Transverse colon (tissue), 4 donors: ENCODE results near the gene KCNJ6. TPM values are rescaled to one million over a fixed set of nuclear protein-coding genes. Genes with fewer than 3 reads are reported as not detected.

Experiments
- DNase-seq: peaks from one replicate; pipeline ENCODE4 v3.0.0-alpha.2; 2019
- H3K27ac ChIP-seq, 4 donors: fragments of 200-600 bp; sonication (generic); 2 replicates each; pipeline ENCODE4 v1.5.1; 2016 to 2018; ENCODE audit warnings: inconsistent platforms in 4 of 4
- H3K27me3 ChIP-seq: fragments of 200-600 bp; sonication (generic); 2 replicates; pipeline ENCODE4 v1.5.1; 2017; ENCODE audit warnings: inconsistent platforms
- H3K36me3 ChIP-seq, 4 donors: fragments of 200-600 bp; sonication (generic); 2 replicates each; pipeline ENCODE4 v1.5.1; 2017 to 2019; ENCODE audit warnings: inconsistent platforms in 4 of 4
- H3K4me1 ChIP-seq, 4 donors: fragments of 200-600 bp; sonication (generic); 2 replicates each; pipeline ENCODE4 v1.5.1; 2017 to 2020; ENCODE audit warnings: inconsistent platforms in 4 of 4
- H3K4me3 ChIP-seq, 4 donors: fragments of 200-600 bp; sonication (generic); 1 replicate in 1 of 4; 2 replicates in 3 of 4; pipeline versions ENCODE4 v1.5.1 to v1.6.1; 2017 to 2019; ENCODE audit warnings: inconsistent platforms in 4 of 4
- H3K9me3 ChIP-seq, 2 donors: fragments of 200-600 bp; sonication (generic); 2 replicates each; pipeline ENCODE4 v1.5.1; 2017 to 2019; ENCODE audit warnings: inconsistent platforms in 2 of 2
- EP300 ChIP-seq: sonication (generic); formaldehyde crosslinking; IDR thresholded peaks from one replicate; pipeline ENCODE4 v1.6.1; 2017; ENCODE audit warnings: antibody characterized with exemption, low read depth
- POLR2A ChIP-seq: fragments of 450-650 bp; IDR thresholded peaks from one replicate; pipeline ENCODE4 v1.6.1; 2016; ENCODE audit warnings: antibody characterized with exemption, mild to moderate bottlenecking, moderate library complexity
- POLR2AphosphoS5 ChIP-seq, 3 donors: sonication (generic); formaldehyde crosslinking; IDR thresholded peaks; one replicate each; pipeline ENCODE4 v1.6.1; 2016; ENCODE audit warnings: antibody characterized with exemption in 3 of 3
- WGBS, 2 donors: methylation state at CpG; one replicate each; pipeline ENCODE4 v1.1.5; 2018; ENCODE audit warnings: low coverage in 1 of 2; 5-methylcytosine and 5-hydroxymethylcytosine counted together
- in situ Hi-C, 4 donors: fragments of 200-750 bp; cut with MboI; loops; one replicate each; pipeline versions ENCODE4 v1.15.0 to v1.15.1; 2017; ENCODE audit warnings: low sequenced_read_pairs in 3 of 4, low pct_ligation_motif_present in 1 of 4, low pct_unique_long_range_greater_than_20kb in 1 of 4
- intact Hi-C: fragments of 100-400 bp; cut with DNase I; formaldehyde crosslinking; loops from one replicate; pipeline ENCODE4 v1.15.1; 2023; ENCODE audit warnings: low total_unique reads
- total RNA-seq, 4 donors: library from RNA; depleted of rRNA; stranded (reverse); fragments of >200 nt; gene quantifications; one replicate each; pipeline ENCODE4 v1.1.0, GENCODE V29; 2016
- TF ChIP-seq, protein P1 (sequence below), 5 experiments: fragments of 200-600 bp in 3 of 5; fragments of 450-650 bp in 2 of 5; sonication (generic) in 3 of 5; IDR thresholded peaks; 1 replicate in 2 of 5; 2 replicates in 3 of 5; pipeline ENCODE4 v1.5.1; 2016 to 2017; ENCODE audit warnings: antibody characterized with exemption in 5 of 5, inconsistent platforms in 3 of 5, mild to moderate bottlenecking in 2 of 5, moderate library complexity in 1 of 5

KCNJ6 gene
- total RNA-seq, 4 donors from 2014 or later, result 0.14 to 0.16 TPM; not detected in 2

DNA sequence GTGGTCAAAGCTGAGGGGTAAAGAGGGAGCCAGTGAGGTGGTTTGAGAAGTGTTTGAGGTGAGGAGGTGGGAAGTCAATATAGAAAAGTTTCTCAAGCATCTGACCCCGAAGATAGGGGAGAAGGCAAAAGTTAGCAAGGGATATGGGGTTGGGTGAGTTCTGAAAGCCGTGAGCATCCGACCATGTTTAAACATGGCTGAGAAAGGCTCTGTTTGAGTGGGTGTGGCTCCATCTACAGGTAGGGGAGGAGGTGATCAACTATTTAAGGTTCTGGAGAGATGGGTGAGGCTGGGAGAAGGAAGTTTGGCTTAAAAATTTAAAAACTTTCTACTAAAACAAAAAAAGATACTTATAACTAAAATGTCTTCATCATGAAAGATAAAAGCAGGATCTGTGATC lies 273.8 kb downstream of the KCNJ6 start:
- 39 to 45% methylated on average over 3 of the region's 3 CpGs for WGBS, 2 donors
- H3K4me3 ChIP-seq, result no peak overlapping the region
- TF ChIP-seq, protein P1, sequence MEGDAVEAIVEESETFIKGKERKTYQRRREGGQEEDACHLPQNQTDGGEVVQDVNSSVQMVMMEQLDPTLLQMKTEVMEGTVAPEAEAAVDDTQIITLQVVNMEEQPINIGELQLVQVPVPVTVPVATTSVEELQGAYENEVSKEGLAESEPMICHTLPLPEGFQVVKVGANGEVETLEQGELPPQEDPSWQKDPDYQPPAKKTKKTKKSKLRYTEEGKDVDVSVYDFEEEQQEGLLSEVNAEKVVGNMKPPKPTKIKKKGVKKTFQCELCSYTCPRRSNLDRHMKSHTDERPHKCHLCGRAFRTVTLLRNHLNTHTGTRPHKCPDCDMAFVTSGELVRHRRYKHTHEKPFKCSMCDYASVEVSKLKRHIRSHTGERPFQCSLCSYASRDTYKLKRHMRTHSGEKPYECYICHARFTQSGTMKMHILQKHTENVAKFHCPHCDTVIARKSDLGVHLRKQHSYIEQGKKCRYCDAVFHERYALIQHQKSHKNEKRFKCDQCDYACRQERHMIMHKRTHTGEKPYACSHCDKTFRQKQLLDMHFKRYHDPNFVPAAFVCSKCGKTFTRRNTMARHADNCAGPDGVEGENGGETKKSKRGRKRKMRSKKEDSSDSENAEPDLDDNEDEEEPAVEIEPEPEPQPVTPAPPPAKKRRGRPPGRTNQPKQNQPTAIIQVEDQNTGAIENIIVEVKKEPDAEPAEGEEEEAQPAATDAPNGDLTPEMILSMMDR (IDR thresholded peaks at IDR 0.05), result no peak
- TF ChIP-seq EP300, result no peak
- TF ChIP-seq POLR2AphosphoS5 (IDR thresholded peaks at IDR 0.05), result no peak
- no peak for TF ChIP-seq POLR2A
- H3K4me1 ChIP-seq, result no peaks in the 10 kb centered on the region
- H3K9me3 ChIP-seq, result no peaks in the 10 kb centered on the region
- intact Hi-C loops, result no loop called here
- H3K27me3 ChIP-seq, result peaks cover 23% of the 10 kb centered on the region
- DNase-seq, result no peak
- H3K36me3 ChIP-seq, result no peaks in the 10 kb centered on the region
- H3K27ac ChIP-seq, result no peak overlapping the region
- in situ Hi-C loops, result no loop called here

DNA sequence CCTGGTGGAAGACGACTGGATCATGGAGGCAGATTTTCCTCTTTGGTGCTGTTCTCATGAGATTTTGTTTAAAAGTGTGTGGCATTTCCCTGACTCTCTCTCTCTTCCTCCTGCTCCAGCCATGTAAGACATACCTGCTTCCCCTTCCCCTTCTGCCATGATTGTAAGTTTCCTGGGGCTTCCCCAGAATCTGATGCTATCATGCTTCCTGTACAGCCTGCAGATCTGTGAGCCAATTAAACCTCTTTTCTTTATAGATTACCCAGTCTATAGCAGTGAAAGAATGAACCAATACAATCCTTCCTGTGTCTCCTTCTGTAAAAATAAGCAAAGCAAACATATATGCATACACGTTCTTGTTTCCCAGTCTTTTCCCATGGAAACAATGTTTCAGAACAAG lies 276.5 kb downstream of the KCNJ6 start:
- H3K27ac ChIP-seq, result no peak overlapping the region
- no peaks in the 10 kb centered on the region for H3K4me1 ChIP-seq
- DNase-seq, result no peak
- peaks cover 23% of the 10 kb centered on the region for H3K27me3 ChIP-seq
- TF ChIP-seq POLR2AphosphoS5 (IDR thresholded peaks at IDR 0.05), result no peak
- TF ChIP-seq, protein P1 (IDR thresholded peaks at IDR 0.05), result no peak
- no peak for TF ChIP-seq POLR2A
- no peak for TF ChIP-seq EP300
- H3K9me3 ChIP-seq, result no peaks in the 10 kb centered on the region
- intact Hi-C loops, result no loop called here
- H3K4me3 ChIP-seq, result no peak overlapping the region
- WGBS, 2 donors, result 63 to 65% methylated on average over 2 of the region's 2 CpGs
- no peaks in the 10 kb centered on the region for H3K36me3 ChIP-seq
- in situ Hi-C loops, result no loop called here

DNA sequence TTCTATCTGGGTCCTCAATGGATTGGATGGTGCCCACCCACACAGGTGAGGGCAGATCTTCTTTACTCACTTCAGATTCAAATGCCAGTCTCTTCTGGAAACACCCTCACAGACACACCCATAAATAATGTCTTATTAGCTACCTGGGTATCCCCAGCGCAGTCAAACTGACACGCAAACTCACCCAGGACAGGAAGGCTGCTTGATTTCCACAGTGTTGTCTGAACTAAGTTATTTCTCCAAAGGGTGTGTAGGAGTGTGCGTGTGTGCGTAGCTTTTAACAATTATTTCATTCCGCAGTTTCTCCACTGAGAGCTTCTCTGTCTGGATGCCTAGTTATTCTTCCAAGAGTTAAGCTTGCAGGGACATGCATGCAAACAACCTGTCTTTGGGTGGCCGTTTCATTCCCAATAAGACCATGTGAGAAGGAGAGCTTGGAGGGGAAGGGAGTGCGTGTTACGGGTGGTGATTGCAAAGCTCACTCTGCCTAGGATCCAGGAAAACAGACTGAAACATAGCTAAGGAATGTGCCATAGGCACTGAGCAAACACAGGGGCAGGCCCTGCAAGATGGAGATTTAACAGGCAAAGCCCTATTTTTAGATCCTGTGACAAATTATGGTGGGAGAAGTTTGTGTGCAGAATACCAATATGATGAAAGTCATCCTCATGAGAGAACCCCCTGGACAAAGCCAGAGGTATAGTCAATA lies 280.0 kb downstream of the KCNJ6 start:
- Histone ChIP-seq H3K27ac (peak overlapping the region in 1 of 4 donors; percentile 1), H3K27me3 (peaks cover 16% of the 10 kb centered on the region), H3K36me3 (no peaks in the 10 kb centered on the region), H3K4me3 (no peak overlapping the region), H3K4me1 (no peaks in the 10 kb centered on the region), H3K9me3 (no peaks in the 10 kb centered on the region)
- TF ChIP-seq POLR2AphosphoS5 (IDR thresholded peaks at IDR 0.05) (peak in 2 of 3 donors; percentile 55 to 78), POLR2A (no peak), EP300 (peak; percentile 73)
- TF ChIP-seq, protein P1 (IDR thresholded peaks at IDR 0.05), result no peak
- in situ Hi-C loops (no loop called here), intact Hi-C loops (no loop called here)
- WGBS, 2 donors, result 85 to 92% methylated on average over 8 of the region's 8 CpGs
- DNase-seq, result no peak

DNA sequence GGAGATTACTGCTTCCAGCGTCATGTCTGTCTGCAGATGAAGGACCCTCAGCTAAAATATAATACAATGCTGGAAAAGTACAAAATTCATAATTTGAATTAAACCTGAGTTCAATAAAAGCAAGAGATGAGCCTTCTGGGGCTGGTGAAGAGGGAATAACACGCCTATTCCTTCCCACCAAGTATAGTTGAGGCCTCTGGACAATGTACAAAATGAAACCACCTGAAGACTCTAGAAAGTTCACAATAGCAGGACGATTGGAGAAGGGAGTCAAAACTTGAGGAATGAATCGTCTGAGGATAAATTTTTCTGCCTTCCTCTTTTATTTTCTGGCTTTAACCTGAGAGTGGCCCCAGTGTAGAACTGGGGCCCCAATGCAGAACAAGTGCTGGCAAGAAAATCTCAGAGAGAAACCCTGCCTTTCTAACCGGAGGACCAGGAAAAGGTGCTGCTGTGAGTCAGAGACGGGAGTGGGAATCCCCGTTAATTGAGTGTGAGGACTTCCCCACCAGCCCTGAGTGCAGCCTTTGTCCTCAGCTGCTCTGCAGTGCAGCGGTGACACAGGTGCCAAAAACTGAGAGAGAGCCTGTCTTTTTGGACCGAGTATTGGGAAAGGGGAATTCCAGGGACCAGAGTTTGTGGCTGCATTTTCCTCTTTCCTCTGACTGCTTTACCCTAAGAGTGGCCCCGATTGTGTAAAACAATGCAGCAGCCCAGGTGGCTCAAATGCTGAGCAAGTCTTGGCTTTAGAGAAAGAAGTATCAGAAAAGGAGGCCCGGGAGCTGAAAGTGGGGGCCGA lies 284.7 kb downstream of the KCNJ6 start:
- no peak overlapping the region for H3K4me3 ChIP-seq
- H3K36me3 ChIP-seq, result no peaks in the 10 kb centered on the region
- no peak for DNase-seq
- H3K27me3 ChIP-seq, result peaks cover 10% of the 10 kb centered on the region
- H3K27ac ChIP-seq, result no peak overlapping the region
- intact Hi-C loops, result no loop called here
- H3K9me3 ChIP-seq, result no peaks in the 10 kb centered on the region
- no peak for TF ChIP-seq POLR2AphosphoS5 (IDR thresholded peaks at IDR 0.05)
- in situ Hi-C loops, result no loop called here
- 28 to 47% methylated on average over 9 to 12 of the region's 12 CpGs for WGBS, 2 donors
- no peaks in the 10 kb centered on the region for H3K4me1 ChIP-seq
